Astrocyte (in vitro differentiated cells and primary cell): ENCODE data around the gene BCL11B.

Experiments used
- EZH2 ChIP-seq: IDR thresholded peaks from 2 replicates; pipeline ENCODE4 v1.6.1; 2012; ENCODE audit warnings: mild to moderate bottlenecking, low read length, inconsistent platforms; ENCODE audit not compliant: insufficient read depth
- TF ChIP-seq, protein P1 (sequence below): IDR thresholded peaks from 2 replicates; pipeline ENCODE4 v1.5.1; 2011; ENCODE audit warnings: low read depth, mild to moderate bottlenecking, inconsistent platforms, low read length, moderate library complexity; ENCODE audit not compliant: insufficient read depth

GRCh38 chr14:99241325-99242010 is 30.5 kb downstream of the BCL11B start:
- TF ChIP-seq, protein P1, sequence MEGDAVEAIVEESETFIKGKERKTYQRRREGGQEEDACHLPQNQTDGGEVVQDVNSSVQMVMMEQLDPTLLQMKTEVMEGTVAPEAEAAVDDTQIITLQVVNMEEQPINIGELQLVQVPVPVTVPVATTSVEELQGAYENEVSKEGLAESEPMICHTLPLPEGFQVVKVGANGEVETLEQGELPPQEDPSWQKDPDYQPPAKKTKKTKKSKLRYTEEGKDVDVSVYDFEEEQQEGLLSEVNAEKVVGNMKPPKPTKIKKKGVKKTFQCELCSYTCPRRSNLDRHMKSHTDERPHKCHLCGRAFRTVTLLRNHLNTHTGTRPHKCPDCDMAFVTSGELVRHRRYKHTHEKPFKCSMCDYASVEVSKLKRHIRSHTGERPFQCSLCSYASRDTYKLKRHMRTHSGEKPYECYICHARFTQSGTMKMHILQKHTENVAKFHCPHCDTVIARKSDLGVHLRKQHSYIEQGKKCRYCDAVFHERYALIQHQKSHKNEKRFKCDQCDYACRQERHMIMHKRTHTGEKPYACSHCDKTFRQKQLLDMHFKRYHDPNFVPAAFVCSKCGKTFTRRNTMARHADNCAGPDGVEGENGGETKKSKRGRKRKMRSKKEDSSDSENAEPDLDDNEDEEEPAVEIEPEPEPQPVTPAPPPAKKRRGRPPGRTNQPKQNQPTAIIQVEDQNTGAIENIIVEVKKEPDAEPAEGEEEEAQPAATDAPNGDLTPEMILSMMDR, result no peak
- no peak for TF ChIP-seq EZH2
